Muscle of leg (tissue), 11 donors: Measurements from ENCODE around the gene FIZ1. TPM values are rescaled to one million over a fixed set of nuclear protein-coding genes. Genes with fewer than 3 reads are reported as not detected.
A peak's percentile ranks its signal among the peaks of the same experiment; 100 is the strongest.

Source experiments
- DNase-seq: peaks from one replicate; pipeline ENCODE4 v3.0.0; 2013
- H3K27ac ChIP-seq: one replicate; pipeline ENCODE4 v1.5.1; 2013; ENCODE audit warnings: mild to moderate bottlenecking, low read length, control low read depth
- H3K27me3 ChIP-seq: one replicate; pipeline ENCODE4 v1.6.1; 2013; ENCODE audit warnings: low read length; ENCODE audit not compliant: control insufficient read depth, insufficient read depth
- H3K36me3 ChIP-seq: one replicate; pipeline ENCODE4 v1.6.1; 2013; ENCODE audit warnings: low read length; ENCODE audit not compliant: control insufficient read depth, insufficient read depth
- H3K4me1 ChIP-seq: one replicate; pipeline ENCODE4 v1.6.1; 2013; ENCODE audit warnings: low read length; ENCODE audit not compliant: control insufficient read depth, insufficient read depth
- H3K4me3 ChIP-seq: one replicate; pipeline ENCODE4 v1.5.1; 2013; ENCODE audit warnings: low read length, control low read depth
- H3K9me3 ChIP-seq: replicated peaks from 2 replicates; pipeline ENCODE4 v1.6.1; 2013; ENCODE audit warnings: low read depth, low read length; ENCODE audit not compliant: control insufficient read depth
- WGBS: methylation state at CpG from one replicate; pipeline ENCODE4 v1.1.5; 2013; ENCODE audit warnings: missing lambda C conversion rate; ENCODE audit not compliant: insufficient coverage; 5-methylcytosine and 5-hydroxymethylcytosine counted together
- polyA plus RNA-seq, 8 donors: library from polyadenylated mRNA; unstranded; fragments of 120-200 nt; gene quantifications; one replicate each; pipeline versions ENCODE4 v1.2.1 to v1.2.3, GENCODE V29; 2013; ENCODE audit warnings: inconsistent platforms in 1 of 8, low replicate concordance in 1 of 8; ENCODE audit not compliant: insufficient read length in 8 of 8, insufficient read depth in 1 of 8
- total RNA-seq: library from RNA; stranded (reverse); fragments of 120-200 nt; gene quantifications from one replicate; pipeline ENCODE4 v1.2.4, GENCODE V29; 2013

The FIZ1 gene
- total and polyA plus RNA-seq, 9 donors = 3.7 to 15.1 (median 12.1) TPM

- Histone ChIP-seq H3K36me3 (peaks cover 43% of the 10 kb centered on the region), H3K4me3 (no peak overlapping the region), H3K9me3 (peaks cover 5% of the 10 kb centered on the region), H3K27me3 (no peaks in the 10 kb centered on the region), H3K4me1 (peaks cover 9% of the 10 kb centered on the region), H3K27ac (no peak overlapping the region)
- no peak for DNase-seq
- WGBS = 92% methylated on average over 63 of the region's 75 CpGs
Measured at GRCh38 chr19:55613930-55614710, 14.8 kb upstream of the FIZ1 start.

GRCh38 chr19:55613396-55613795, 14.1 kb upstream of the FIZ1 start:
- Histone ChIP-seq H3K27ac (no peak overlapping the region), H3K36me3 (peaks cover 47% of the 10 kb centered on the region), H3K27me3 (no peaks in the 10 kb centered on the region), H3K4me3 (no peak overlapping the region), H3K4me1 (peaks cover 9% of the 10 kb centered on the region), H3K9me3 (peaks cover 5% of the 10 kb centered on the region)
- 90% methylated on average over 16 of the region's 27 CpGs for WGBS
- no peak for DNase-seq

GRCh38 chr19:55611983-55612645, 12.8 kb upstream of the FIZ1 start:
- WGBS = 67% methylated on average over 1 of the region's 3 CpGs
- no peak overlapping the region for H3K4me3 ChIP-seq

GRCh38 chr19:55611300-55611982, 12.1 kb upstream of the FIZ1 start:
- no peak overlapping the region for H3K4me3 ChIP-seq
- H3K27ac ChIP-seq = no peak overlapping the region
- peaks cover 5% of the 10 kb centered on the region for H3K9me3 ChIP-seq
- H3K36me3 ChIP-seq = peaks cover 42% of the 10 kb centered on the region
- H3K27me3 ChIP-seq = no peaks in the 10 kb centered on the region
- H3K4me1 ChIP-seq = peaks cover 14% of the 10 kb centered on the region
- DNase-seq = no peak
- WGBS = 78% methylated on average over 9 of the region's 15 CpGs

More at GRCh38 chr19:55611983-55612645, 12.8 kb upstream of the FIZ1 start:
- no peak for DNase-seq
- Histone ChIP-seq H3K27me3 (no peaks in the 10 kb centered on the region), H3K4me1 (peaks cover 9% of the 10 kb centered on the region), H3K9me3 (peaks cover 5% of the 10 kb centered on the region), H3K27ac (no peak overlapping the region), H3K36me3 (peaks cover 44% of the 10 kb centered on the region)

GRCh38 chr19:55609326-55609725, 10.0 kb upstream of the FIZ1 start:
- H3K4me1 ChIP-seq = peaks cover 25% of the 10 kb centered on the region
- no peak overlapping the region for H3K4me3 ChIP-seq
- H3K27me3 ChIP-seq = no peaks in the 10 kb centered on the region
- H3K27ac ChIP-seq = no peak overlapping the region
- peaks cover 5% of the 10 kb centered on the region for H3K9me3 ChIP-seq
- 92% methylated on average over 4 of the region's 5 CpGs for WGBS
- DNase-seq = no peak
- H3K36me3 ChIP-seq = peaks cover 33% of the 10 kb centered on the region

- H3K4me3 ChIP-seq = no peak overlapping the region
- WGBS = 55% methylated on average over 6 of the region's 9 CpGs
- peaks cover 35% of the 10 kb centered on the region for H3K36me3 ChIP-seq
- DNase-seq = no peak
- H3K27me3 ChIP-seq = no peaks in the 10 kb centered on the region
- peaks cover 5% of the 10 kb centered on the region for H3K9me3 ChIP-seq
- H3K27ac ChIP-seq = peak overlapping the region; percentile 95
- H3K4me1 ChIP-seq = peaks cover 25% of the 10 kb centered on the region
Measured at GRCh38 chr19:55606817-55607216, 7.5 kb upstream of the FIZ1 start.

GRCh38 chr19:55606471-55606787, 7.1 kb upstream of the FIZ1 start:
- Histone ChIP-seq H3K36me3 (peaks cover 35% of the 10 kb centered on the region), H3K27me3 (no peaks in the 10 kb centered on the region), H3K4me1 (peaks cover 23% of the 10 kb centered on the region), H3K4me3 (peak overlapping the region; percentile 91), H3K27ac (peak overlapping the region; percentile 95), H3K9me3 (peaks cover 5% of the 10 kb centered on the region)
- no peak for DNase-seq
- 22% methylated on average over 10 of the region's 12 CpGs for WGBS

- Histone ChIP-seq H3K27ac (peak within 1 kb of the TSS; percentile 100), H3K27me3 (no peaks in the 10 kb centered on the region), H3K36me3 (peaks cover 35% of the 10 kb centered on the region), H3K4me1 (peaks cover 21% of the 10 kb centered on the region), H3K4me3 (peak within 1 kb of the TSS; percentile 91), H3K9me3 (peaks cover 5% of the 10 kb centered on the region)
- 0% methylated on average over 42 of the region's 44 CpGs for WGBS
- DNase-seq = peak; percentile 89
Measured at GRCh38 chr19:55605637-55606470, 6.5 kb upstream of the FIZ1 start, which contains the start of gene ZNF865. TSS of gene ZNF865 (plus strand) at chr19:55605647. CDS start at chr19:55613619, 7,972 bp downstream.

- H3K9me3 ChIP-seq = peaks cover 5% of the 10 kb centered on the region
Measured at GRCh38 chr19:55605207-55605636, 5.9 kb upstream of the FIZ1 start.

More at GRCh38 chr19:55605207-55605636, 5.9 kb upstream of the FIZ1 start:
- no peaks in the 10 kb centered on the region for H3K27me3 ChIP-seq
- H3K36me3 ChIP-seq = peaks cover 29% of the 10 kb centered on the region
- peak overlapping the region; percentile 100 for H3K27ac ChIP-seq
- peak overlapping the region; percentile 91 for H3K4me3 ChIP-seq
- under 1% methylated on average over 32 of the region's 43 CpGs for WGBS
- DNase-seq = peak; percentile 99
- peaks cover 22% of the 10 kb centered on the region for H3K4me1 ChIP-seq
